Measurements from ENCODE around the gene GLIPR1L1. TPM values are rescaled to one million over a fixed set of nuclear protein-coding genes. Genes with fewer than 3 reads are reported as not detected.

Gene GLIPR1L1
- total and polyA plus RNA-seq, 2 experiments from 2014 or later: 4.4 TPM; not detected in 1

DNA sequence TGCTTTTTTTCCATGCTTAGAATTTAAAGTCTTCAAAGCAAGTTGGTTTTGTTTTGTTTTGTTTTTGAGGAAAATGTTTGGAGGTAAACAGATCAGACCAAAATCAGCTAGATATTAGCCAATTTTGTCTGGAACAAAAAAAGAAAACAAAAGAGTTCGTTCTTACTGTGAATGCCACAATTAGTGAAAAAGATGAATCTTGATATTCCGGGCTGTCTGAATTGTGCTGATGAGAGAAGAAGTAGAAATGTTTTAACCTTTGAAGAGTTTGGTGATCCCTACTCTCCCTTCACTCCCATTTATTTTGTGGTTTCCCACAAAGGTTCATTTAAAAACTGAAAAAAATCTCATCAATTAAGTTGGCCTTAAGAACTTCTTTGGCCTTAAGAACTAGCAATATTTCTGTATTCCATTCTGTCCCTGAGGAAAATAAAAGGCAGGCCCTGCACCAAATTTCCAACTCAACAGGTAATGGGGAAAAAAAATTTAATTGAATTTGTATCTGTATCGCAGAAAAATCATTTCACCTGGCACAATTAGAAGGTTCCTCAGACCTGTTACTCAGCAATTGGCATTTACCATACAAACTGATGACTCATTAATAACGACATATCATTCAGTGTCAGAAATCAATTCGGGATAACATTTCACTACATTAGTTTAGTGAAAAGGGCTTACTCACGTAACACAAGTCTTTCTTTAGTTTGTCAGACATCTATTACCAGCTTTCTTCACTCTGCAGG lies 55.9 kb downstream of the GLIPR1L1 start:
- H3K27ac ChIP-seq (ENCODE audit: low read depth): no peak overlapping the region
- TF ChIP-seq POLR2AphosphoS5 (IDR thresholded peaks at IDR 0.05; ENCODE audit: low read depth) (no peak), STAT1 (IDR thresholded peaks at IDR 0.05; ENCODE audit: unreplicated experiment) (no peak), ZNF114 (CRISPR knock-in tag; IDR thresholded peaks at IDR 0.05) (no peak), ZNF331 (CRISPR knock-in tag; IDR thresholded peaks at IDR 0.05; ENCODE audit: low read depth) (no peak), REST (IDR thresholded peaks at IDR 0.05; ENCODE audit: unreplicated experiment) (no peak), JUNB (IDR thresholded peaks at IDR 0.05; ENCODE audit: unreplicated experiment) (no peak), NANOG (IDR thresholded peaks at IDR 0.05; ENCODE audit: borderline replicate concordance) (no peak)
- TF ChIP-seq, protein P1, sequence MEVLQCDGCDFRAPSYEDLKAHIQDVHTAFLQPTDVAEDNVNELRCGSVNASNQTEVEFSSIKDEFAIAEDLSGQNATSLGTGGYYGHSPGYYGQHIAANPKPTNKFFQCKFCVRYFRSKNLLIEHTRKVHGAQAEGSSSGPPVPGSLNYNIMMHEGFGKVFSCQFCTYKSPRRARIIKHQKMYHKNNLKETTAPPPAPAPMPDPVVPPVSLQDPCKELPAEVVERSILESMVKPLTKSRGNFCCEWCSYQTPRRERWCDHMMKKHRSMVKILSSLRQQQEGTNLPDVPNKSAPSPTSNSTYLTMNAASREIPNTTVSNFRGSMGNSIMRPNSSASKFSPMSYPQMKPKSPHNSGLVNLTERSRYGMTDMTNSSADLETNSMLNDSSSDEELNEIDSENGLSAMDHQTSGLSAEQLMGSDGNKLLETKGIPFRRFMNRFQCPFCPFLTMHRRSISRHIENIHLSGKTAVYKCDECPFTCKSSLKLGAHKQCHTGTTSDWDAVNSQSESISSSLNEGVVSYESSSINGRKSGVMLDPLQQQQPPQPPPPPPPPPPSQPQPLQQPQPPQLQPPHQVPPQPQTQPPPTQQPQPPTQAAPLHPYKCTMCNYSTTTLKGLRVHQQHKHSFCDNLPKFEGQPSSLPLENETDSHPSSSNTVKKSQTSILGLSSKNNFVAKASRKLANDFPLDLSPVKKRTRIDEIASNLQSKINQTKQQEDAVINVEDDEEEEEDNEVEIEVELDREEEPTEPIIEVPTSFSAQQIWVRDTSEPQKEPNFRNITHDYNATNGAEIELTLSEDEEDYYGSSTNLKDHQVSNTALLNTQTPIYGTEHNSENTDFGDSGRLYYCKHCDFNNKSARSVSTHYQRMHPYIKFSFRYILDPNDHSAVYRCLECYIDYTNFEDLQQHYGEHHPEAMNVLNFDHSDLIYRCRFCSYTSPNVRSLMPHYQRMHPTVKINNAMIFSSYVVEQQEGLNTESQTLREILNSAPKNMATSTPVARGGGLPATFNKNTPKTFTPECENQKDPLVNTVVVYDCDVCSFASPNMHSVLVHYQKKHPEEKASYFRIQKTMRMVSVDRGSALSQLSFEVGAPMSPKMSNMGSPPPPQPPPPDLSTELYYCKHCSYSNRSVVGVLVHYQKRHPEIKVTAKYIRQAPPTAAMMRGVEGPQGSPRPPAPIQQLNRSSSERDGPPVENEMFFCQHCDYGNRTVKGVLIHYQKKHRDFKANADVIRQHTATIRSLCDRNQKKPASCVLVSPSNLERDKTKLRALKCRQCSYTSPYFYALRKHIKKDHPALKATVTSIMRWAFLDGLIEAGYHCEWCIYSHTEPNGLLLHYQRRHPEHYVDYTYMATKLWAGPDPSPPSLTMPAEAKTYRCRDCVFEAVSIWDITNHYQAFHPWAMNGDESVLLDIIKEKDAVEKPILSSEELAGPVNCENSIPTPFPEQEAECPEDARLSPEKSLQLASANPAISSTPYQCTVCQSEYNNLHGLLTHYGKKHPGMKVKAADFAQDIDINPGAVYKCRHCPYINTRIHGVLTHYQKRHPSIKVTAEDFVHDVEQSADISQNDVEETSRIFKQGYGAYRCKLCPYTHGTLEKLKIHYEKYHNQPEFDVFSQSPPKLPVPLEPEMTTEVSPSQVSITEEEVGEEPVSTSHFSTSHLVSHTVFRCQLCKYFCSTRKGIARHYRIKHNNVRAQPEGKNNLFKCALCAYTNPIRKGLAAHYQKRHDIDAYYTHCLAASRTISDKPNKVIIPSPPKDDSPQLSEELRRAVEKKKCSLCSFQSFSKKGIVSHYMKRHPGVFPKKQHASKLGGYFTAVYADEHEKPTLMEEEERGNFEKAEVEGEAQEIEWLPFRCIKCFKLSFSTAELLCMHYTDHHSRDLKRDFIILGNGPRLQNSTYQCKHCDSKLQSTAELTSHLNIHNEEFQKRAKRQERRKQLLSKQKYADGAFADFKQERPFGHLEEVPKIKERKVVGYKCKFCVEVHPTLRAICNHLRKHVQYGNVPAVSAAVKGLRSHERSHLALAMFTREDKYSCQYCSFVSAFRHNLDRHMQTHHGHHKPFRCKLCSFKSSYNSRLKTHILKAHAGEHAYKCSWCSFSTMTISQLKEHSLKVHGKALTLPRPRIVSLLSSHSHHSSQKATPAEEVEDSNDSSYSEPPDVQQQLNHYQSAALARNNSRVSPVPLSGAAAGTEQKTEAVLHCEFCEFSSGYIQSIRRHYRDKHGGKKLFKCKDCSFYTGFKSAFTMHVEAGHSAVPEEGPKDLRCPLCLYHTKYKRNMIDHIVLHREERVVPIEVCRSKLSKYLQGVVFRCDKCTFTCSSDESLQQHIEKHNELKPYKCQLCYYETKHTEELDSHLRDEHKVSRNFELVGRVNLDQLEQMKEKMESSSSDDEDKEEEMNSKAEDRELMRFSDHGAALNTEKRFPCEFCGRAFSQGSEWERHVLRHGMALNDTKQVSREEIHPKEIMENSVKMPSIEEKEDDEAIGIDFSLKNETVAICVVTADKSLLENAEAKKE (CRISPR knock-in tag; IDR thresholded peaks at IDR 0.05): no peak
- TF ChIP-seq, protein P2, sequence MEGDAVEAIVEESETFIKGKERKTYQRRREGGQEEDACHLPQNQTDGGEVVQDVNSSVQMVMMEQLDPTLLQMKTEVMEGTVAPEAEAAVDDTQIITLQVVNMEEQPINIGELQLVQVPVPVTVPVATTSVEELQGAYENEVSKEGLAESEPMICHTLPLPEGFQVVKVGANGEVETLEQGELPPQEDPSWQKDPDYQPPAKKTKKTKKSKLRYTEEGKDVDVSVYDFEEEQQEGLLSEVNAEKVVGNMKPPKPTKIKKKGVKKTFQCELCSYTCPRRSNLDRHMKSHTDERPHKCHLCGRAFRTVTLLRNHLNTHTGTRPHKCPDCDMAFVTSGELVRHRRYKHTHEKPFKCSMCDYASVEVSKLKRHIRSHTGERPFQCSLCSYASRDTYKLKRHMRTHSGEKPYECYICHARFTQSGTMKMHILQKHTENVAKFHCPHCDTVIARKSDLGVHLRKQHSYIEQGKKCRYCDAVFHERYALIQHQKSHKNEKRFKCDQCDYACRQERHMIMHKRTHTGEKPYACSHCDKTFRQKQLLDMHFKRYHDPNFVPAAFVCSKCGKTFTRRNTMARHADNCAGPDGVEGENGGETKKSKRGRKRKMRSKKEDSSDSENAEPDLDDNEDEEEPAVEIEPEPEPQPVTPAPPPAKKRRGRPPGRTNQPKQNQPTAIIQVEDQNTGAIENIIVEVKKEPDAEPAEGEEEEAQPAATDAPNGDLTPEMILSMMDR (conservative IDR thresholded peaks at IDR 0.05; ENCODE audit: low read depth in 2 of 2): no peak

More for the DNA sequence above, 55.9 kb downstream of the GLIPR1L1 start:
- H3K27me3 Mint-ChIP-seq (ENCODE audit: insufficient read depth, low read depth, poor library complexity): peaks cover 4% of the 10 kb centered on the region
- DNase-seq (ENCODE audit: low spot score) (no peak), ATAC-seq (no peak)
- H3K4me3 Mint-ChIP-seq: peak overlapping the region; percentile 68
- no peaks in the 10 kb centered on the region for H3F3A ChIP-seq (replicated peaks; ENCODE audit: low read depth)
- H3K4me1 ChIP-seq (ENCODE audit: insufficient read depth): peaks cover 11% of the 10 kb centered on the region; the same call in 1 of the 2 replicates
- no peaks in the 10 kb centered on the region for H3K27me3 ChIP-seq (ENCODE audit: insufficient read depth)
- peaks cover 20% of the 10 kb centered on the region for H3K4me1 Mint-ChIP-seq
- H3K4me3 ChIP-seq: peak overlapping the region; percentile 30
- H3K36me3 ChIP-seq (ENCODE audit: insufficient read depth): no peaks in the 10 kb centered on the region
- H3K36me3 Mint-ChIP-seq (ENCODE audit: low read depth): no peaks in the 10 kb centered on the region
- H3K9me2 ChIP-seq (ENCODE audit: insufficient read depth): no peaks in the 10 kb centered on the region
- H3K79me2 ChIP-seq (replicated peaks; ENCODE audit: insufficient read depth): no peaks in the 10 kb centered on the region
- no peaks in the 10 kb centered on the region for H3K9me3 Mint-ChIP-seq
- H3K4me2 ChIP-seq: peak overlapping the region; percentile 37
- peak overlapping the region; percentile 79 for H3K27ac Mint-ChIP-seq
- no peaks in the 10 kb centered on the region for H4K20me1 ChIP-seq (replicated peaks; ENCODE audit: insufficient read depth)
- no peak overlapping the region for H2AFZ ChIP-seq
